HG03045 (cell line): ENCODE results near the gene FARS2.
A peak's percentile ranks its signal among the peaks of the same experiment; 100 is the strongest.
"Not testable (repeated sequence)": the region's sequence is repeated elsewhere in the genome, so short reads cannot be mapped to it uniquely, and the experiment has no call there.

Source experiments
- ATAC-seq: cut with Tn5 transposase; IDR thresholded peaks from one replicate; pipeline ENCODE4 v1.9.1; 2021; ENCODE audit warnings: mild to moderate bottlenecking, moderate library complexity; ENCODE audit not compliant: unreplicated experiment

The FARS2 gene

GRCh38 chr6:5563086-5563485 is 301.8 kb downstream of the FARS2 start:
- no peak for ATAC-seq

DNA sequence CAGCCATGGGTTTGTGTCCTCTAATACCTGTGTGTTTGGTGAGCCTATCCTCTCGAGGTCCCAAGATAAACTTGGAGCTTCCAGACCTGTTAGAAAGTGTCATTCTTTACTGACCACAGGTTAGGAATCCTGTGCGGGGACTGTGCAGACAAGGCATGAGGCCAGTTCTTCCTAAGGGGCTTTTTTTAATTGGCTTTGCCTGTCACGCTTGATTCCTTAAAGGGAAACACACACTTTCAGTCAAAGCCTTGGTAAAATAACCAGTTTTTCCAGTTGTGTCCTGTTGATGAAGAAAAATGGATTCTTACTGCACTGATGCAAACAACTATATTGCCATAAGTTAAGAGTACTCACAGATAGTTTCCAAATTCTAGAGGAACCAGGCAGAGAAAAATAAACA is 303.4 kb downstream of the FARS2 start:
- ATAC-seq, result not testable (repeated sequence)

DNA sequence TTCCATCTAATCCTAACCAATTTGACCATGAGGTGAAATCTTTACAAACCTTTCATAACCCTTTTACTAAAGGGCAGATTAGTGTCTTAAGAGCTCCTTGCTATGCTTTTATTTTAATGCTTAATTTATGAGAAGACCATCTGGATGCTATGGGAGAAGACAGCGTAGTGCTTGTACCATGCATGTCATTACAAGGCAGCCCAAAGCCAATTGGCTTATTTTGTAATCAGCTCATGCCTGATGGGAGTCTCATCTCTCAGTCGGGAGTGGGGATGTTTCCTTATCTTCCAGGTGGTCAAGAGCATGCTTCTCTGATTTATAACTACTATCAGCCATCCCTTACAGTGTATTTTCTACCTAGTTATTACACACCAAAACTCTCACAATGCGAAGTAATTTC is 304.7 kb downstream of the FARS2 start:
- ATAC-seq, result no peak

- peak; percentile 67 for ATAC-seq
Measured at GRCh38 chr6:5566718-5567117, 305.4 kb downstream of the FARS2 start.

DNA sequence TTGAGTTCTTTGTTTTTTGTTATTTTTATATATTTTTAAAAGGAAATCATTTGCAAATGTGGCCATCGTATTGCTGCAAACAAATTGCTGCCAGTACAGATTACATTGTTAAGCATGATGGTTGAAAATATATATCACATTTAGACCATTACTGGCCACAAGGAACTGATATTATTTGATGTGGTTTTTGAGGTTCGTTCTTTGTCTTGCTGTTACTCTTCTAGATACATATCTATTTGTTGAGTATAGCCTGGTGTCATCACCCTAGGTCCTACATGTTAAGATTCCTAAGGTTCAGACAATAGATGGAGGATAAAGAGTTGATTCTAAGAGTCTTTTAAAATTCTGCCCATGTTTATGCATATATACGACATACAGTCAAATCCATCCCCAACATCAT is 306.0 kb downstream of the FARS2 start:
- peak; percentile 41 for ATAC-seq

GRCh38 chr6:5567890-5568289 is 306.6 kb downstream of the FARS2 start:
- no peak for ATAC-seq

DNA sequence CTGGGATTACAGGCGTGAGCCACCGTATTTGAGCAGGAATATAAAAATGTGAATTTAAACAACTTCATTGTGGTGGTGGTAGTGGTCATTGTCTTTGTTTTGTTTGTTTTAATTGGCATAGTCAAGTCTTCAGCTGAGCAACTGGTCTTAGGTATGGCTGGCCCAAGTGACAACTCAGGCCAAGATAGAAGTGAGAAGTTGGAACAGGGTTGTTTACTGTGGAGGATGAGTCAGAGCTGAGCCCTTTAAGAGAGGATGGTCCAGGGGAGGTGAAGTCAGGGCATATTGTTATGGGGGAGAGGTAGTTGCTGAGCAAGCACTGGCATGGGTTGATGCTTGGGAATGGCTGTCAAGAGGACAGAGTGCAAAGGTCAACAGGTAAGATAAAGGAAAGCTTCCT is 308.2 kb downstream of the FARS2 start:
- no peak for ATAC-seq

GRCh38 chr6:5570641-5571040 is 309.3 kb downstream of the FARS2 start:
- no peak for ATAC-seq

- ATAC-seq, result no peak
Measured at GRCh38 chr6:5580736-5581581, 319.6 kb downstream of the FARS2 start.

- no peak for ATAC-seq
Measured at GRCh38 chr6:5582762-5583161, 321.4 kb downstream of the FARS2 start.

DNA sequence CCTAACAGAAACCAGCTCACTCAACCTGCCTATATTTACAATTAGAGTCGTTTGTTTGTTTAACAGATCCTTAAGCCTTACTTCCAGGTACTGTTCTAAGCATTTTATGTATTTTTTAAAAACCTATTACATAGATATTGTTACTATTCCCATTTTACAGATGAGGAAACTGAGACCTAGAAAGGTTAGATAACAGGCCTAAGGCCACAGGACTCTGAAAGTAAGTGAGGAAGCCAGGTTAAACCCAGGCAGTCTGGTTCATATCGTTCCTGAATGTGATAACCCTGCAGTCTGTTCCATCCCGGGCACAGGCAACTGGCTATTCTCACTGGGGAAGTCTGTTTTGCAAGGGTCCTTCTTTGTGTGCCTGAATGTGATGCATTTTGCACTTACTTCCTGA is 322.2 kb downstream of the FARS2 start:
- no peak for ATAC-seq

GRCh38 chr6:5584078-5584482 is 322.8 kb downstream of the FARS2 start:
- no peak for ATAC-seq

DNA sequence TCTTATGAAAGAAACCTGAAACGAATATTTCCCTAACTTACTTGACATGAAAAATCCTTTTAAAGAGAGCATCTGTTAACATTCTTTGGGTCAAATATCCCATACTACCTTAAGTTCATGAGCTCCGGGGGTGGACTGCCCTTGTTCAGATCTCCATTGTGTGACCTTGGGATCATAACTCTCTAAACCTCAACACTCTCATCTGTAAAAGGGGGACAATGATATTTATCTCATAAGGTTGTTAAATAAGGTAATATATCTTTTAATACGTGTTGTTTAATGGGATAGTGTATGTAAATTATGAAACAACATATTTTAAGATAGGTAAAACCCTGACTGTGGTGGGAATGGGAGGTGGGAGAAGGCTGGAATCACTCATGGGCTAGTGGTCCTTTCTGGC is 326.3 kb downstream of the FARS2 start:
- no peak for ATAC-seq

DNA sequence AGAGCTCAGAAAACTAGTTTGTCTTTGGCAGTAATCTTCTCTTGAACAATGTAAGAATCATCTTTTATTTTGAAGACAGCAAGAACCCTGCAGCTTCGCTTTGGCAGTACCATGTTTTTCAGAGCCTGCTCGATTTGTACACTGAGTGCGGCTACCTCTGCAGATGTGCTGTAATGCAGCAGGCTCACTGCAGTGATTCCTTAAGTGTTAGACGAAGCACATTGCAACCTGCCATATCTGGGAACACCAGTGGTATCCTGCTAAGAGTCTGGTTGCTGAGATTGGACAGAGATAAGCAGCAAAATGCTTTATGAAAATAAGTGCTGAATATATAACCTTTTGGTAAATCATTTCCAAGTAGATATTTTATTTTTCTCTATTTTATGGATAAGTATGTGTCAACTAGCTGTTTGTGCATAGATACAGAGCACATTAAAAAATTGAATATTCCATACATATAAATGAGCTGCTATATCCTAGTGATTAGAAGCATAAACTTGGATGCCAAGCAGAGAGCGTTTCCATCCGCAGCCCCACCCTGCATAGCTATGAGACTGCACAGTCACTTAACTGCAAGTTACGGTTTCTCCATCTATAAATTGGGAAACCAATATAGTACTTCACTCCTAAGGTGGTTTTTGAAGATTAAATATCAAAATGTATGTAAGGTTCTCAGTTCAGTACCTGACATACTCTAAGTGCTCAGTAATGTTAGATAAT is 328.3 kb downstream of the FARS2 start:
- ATAC-seq, result no peak

DNA sequence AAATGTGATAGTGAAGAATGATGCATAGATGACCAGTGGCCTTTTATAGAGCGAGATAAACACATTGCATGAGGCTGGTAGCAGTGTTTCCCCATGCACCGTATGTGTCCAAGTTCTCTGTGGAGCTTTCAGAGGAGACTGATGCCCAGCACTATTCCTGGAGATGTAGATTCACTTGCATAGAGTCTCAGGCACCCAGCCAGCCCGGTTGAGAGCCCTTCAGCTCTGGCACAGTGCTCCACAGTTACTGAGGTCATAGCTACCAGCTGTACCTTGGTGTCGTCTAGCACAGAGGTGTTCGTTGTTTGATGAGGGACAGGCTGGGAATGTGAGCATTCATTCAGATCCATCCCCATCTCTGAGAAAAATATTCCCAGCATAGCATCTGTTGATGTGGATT is 328.9 kb downstream of the FARS2 start:
- ATAC-seq, result no peak

DNA sequence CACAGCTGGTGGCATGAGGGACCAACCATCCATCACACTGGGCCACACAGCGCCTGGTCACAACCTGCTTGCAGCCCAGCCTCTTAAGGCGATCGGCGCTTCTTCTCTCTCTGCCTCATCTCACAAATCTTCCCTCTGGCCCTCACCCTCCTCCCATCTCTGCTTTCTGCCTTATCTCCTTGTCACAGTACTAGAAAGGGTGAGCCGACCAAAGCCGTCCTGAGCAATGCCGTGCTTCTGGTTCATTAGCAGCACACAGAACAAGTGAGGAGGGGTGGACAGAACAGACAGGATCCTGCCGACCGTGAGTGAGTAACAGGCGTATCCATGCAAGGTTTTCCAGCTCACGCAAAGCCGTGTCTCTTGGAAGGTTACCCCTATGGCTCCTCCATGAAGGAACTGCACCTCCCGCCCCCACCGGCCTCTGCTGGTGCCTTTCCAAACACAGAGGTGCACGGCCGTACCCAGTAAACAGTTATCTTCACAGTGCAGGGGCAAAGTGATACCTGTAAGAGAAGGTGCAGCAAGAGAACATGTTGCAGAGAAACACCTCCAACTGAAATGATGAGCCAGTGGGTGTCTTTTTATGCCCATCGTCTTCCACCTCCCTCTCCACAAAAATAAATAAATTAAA is 331.7 kb downstream of the FARS2 start:
- ATAC-seq, result no peak

GRCh38 chr6:5595184-5595583 is 333.9 kb downstream of the FARS2 start:
- ATAC-seq, result no peak

- no peak for ATAC-seq
Measured at GRCh38 chr6:5597413-5597812, 336.1 kb downstream of the FARS2 start.

GRCh38 chr6:5598123-5598522 is 336.8 kb downstream of the FARS2 start:
- ATAC-seq, result no peak

DNA sequence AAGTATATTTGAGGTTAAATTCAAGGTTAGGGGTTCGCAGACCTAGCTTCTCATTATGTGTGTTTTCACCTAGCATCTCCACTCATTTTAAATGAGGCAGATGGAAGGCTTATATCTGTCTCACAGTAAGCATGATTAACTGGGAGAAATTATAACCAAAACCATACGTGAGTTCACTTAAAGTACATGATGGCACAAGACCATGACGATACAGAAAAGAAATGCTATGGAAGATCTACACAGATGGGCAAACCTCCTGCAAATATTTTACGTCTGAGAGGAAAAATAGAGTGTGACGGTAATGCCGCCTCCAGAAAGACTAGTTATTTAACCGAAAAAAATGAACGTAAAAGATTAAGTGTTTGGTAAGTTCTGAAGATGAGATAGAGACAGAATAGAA is 337.8 kb downstream of the FARS2 start:
- ATAC-seq, result no peak

DNA sequence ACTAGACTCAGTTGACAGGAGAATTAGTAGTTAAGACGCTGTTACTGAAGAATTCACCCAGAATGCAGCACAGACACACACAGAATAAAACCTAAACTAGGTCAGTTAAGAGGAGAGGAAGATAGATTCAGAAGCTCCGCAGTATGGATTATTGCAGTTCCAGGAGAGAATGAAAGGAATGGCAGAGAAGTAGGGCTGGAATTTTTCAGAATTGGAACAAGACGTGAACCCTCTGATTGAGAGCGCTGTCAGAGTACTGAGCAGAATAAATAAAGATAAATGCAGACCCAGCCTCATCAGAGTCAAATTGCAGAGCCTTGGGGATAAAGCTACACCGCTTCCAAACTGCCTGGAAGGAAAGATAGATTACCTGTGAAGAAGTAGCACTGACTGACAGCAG is 344.6 kb downstream of the FARS2 start:
- ATAC-seq, result no peak

- no peak for ATAC-seq
Measured at GRCh38 chr6:5606546-5606945, 345.2 kb downstream of the FARS2 start.
